Inflammatory macrophage treated with lipopolysaccharide for 4 hours (primary cell): ENCODE measurements around the gene VPS54.
"Not testable (repeated sequence)": the region's sequence is repeated elsewhere in the genome, so short reads cannot be mapped to it uniquely, and the experiment has no call there.

Experiments used
- DNase-seq: peaks from one replicate; pipeline ENCODE4 v3.0.0-alpha.2; 2020

The VPS54 gene

GRCh38 chr2:63866009-63866709 is 153.1 kb downstream of the VPS54 start:
- DNase-seq, result peak; percentile 76

DNA sequence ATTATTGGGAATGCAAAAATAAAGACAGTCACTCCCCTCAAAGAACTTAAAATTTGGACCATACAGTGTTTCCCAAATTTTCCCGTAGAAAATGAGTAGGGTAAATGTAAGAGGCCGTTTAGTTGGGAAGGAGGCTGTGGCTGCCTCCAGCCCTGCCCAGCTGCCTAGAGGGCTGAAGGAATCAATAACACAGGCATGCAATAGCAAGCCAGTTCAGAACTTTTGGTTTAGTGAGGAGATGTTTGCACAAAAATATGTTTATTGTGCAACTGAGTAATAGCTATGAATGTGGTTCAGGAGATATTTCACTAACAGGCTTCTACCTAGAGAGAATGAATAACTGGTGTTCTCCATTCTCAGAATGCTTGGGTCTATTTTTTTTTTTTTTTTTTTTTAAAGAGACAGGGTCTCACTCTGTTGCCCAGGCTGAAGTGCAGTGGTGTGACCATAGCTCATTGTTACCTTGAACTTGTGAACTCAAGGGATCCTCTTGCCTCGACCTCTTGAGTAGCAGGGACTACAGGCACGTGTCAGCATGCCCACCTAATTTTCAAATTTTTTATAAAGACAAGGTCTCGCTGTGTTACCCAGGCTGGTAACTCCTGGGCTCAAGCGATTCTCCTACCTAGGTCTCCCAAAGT is 153.9 kb downstream of the VPS54 start:
- DNase-seq, result no peak

DNA sequence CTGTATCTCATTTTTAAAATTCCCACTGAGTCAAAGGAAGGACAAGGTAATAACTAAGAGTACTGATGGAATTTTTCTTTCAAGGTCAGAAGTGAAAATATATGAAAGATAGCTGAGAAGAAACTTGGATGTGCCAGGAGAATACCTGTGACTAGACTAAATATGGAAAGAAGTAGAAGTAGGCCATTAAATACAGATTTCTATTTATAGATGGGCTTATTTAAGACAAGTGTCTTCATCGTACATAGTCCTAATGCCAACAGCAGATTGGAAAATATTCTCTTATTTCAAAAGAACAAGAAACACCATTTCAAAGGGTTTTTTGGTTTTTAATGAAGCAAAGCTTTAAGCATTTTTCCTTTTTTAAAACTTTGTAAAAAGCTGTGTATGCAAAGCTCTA is 155.5 kb downstream of the VPS54 start:
- DNase-seq, result no peak

DNA sequence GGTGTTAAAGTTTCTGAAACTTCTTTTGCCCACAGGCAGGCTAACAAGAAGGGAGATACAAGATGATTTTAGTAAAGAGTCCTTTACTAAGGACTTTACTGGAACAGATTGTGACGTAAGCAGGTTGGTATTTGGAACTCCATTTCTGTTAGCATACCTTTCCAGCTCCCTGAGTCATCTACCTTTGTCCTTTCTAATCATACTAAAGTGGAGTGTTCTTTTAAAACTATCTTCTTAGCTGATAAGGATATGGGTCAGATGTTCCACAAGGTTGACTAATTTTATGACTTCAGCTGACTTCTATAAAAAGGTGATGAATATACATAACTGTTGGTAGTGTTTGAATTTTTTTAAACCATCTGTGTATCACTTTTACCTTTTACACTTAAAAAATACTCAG is 156.4 kb downstream of the VPS54 start:
- DNase-seq, result no peak

GRCh38 chr2:63861220-63861822 is 157.9 kb downstream of the VPS54 start:
- peak; percentile 69 for DNase-seq

DNA sequence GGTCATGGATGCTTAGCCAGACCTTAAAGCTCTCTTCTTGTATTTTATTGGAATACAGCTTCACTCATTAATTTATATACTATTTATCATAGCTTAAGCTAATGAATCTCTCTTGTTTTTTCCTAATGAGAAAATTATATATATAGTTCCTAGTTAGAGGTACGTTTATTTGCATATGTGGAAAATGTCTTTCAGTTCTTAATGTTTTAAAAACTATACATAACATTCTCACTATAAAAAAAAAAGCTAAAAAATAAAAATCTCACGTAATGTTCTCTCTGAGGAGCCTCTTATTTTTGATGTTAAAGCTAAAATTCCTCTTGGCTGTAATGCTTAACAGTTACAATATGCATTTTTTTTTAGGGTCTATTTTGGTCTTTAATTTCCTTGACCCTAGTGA is 160.9 kb downstream of the VPS54 start:
- DNase-seq, result no peak

- DNase-seq, result peak; percentile 76
Measured at GRCh38 chr2:63856303-63856603, 163.0 kb downstream of the VPS54 start.

- no peak for DNase-seq
Measured at GRCh38 chr2:63855418-63856302, 163.6 kb downstream of the VPS54 start.

GRCh38 chr2:63853527-63854310 is 165.5 kb downstream of the VPS54 start:
- DNase-seq, result peak; percentile 88

- no peak for DNase-seq
Measured at GRCh38 chr2:63851691-63852311, 167.4 kb downstream of the VPS54 start.

DNA sequence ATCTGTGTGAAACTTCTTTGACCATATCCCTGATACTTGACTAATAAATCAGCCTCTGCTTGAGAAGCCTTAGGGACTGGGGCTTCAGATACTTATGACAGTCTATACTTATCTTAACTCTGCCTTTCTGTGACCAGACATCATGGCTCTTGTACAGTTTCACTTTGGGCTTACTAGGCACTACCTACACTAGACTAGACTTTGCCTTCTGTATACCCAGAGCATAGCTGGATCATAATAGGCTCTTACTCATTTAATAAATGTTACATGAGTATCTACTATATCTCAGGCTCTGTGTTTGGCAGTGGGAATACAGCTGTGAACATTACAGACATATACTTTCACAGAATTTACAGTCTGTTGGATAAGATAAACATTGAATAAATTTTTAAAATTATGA is 168.6 kb downstream of the VPS54 start:
- DNase-seq, result no peak

- DNase-seq, result no peak
Measured at GRCh38 chr2:63850204-63850571, 169.0 kb downstream of the VPS54 start.

GRCh38 chr2:63849381-63850203 is 169.6 kb downstream of the VPS54 start:
- no peak for DNase-seq

- DNase-seq, result not testable (repeated sequence)
Measured at GRCh38 chr2:63847571-63847970, 171.7 kb downstream of the VPS54 start.

- DNase-seq, result no peak
Measured at GRCh38 chr2:63846487-63846886, 172.7 kb downstream of the VPS54 start.

DNA sequence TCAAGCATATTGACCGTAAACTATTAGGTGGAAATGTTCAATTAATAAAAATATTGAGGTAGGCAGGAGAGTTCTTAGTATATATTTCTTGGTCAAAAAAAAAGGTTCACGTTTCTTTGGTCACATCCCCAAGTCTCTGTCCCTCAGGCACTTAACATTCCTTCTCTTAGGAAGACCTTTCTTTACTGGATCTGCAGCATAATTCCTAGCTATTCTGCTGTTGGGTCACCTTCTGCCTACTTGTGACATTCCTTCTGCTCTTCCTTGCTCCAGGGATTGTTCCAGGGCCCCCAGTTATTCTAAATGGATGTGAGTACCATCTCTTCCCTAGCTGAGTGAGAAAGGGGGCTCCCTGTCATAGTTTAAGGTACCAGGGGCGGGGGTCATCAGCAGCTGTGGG is 173.4 kb downstream of the VPS54 start:
- no peak for DNase-seq

DNA sequence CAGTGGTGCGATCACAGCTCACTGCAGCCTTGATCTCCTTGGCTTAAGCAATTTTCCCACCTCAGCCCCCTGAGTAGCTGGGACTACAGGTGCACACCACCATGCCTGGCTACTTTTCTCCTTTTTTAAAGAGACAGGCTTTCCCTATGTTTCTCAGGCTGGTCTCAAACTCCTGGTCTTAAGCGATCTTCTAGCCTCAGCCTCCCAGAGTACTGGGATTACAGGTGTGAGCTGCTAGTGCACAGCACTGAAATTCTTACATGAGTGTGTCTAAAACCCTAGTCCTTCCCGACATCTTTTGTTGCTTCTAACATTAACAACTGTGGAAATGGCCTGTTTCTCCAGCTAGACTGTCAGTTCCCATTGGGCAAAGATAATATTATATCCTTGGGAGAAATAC is 174.6 kb downstream of the VPS54 start:
- DNase-seq, result no peak

- DNase-seq, result no peak
Measured at GRCh38 chr2:63843791-63844190, 175.4 kb downstream of the VPS54 start.

DNA sequence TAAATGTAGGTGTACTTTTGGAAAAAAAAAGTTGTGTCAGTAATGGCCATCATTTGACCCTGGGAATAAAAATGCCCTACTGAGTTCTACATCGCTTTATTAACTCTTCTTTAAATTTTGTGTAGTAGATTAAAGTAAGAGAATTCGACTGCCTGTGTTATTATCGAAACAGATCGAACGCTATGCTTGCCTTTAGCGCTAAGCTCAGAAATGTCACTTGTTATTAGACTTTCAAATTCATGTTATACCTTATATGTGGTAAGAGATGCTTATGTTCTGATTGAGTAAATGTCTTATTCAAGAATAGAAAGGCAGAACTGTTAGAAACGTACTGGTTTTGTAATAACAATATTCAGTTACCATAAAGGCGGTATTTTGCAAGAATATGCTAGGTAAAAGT is 176.1 kb downstream of the VPS54 start:
- DNase-seq, result no peak

DNA sequence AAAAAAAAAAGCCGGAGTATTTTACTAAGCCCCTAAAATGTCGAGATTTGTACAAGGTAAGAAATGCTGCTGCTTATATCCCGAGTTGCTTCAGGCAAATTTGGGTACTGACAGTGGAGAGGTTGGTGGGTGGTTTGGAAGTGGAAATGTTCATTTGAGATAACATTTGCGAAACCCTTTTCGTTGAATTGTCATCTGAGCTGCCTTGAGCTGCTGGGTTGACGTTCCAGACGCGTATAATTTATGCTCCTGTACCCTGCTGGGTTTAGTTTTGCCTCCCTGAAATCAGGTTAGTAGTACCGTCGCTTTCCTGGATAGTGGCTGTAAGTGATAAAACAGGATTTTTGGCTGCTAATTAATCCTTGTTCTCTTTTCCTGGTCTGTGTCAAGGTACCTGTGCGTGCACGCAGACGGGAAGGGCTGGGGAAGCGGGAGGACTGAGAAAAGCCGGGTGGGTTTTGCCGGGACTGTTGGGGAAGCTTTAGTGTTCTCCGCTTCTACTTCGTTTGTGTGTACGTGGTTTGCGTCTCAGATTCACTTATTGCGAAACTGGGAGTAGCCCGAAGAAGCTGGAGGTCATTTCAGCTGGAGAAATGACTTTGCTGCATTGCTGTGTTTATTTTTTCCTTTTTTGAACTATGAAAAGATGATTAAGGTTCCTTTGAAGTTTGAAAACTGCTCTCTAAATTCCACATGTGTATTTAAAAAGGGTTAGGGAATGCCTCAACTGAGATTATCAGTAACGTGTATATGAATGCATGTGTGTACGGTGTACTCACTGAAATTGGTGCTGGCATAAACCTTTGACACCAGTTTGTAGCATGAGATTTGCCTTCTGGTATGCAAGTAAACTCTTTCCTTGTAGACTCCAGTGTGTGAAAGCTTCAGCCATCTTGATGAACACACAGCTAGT is 176.8 kb downstream of the VPS54 start:
- peak; percentile 75 for DNase-seq
